Adrenal gland (tissue), 12 donors: ENCODE data around the gene OTOF. TPM values are rescaled to one million over a fixed set of nuclear protein-coding genes. Genes with fewer than 3 reads are reported as not detected.

Source experiments
- DNase-seq, 7 donors: peaks; one replicate each; pipeline ENCODE4 v3.0.0-alpha.2; 2019 to 2020
- H3K27ac ChIP-seq, 5 donors: fragments of 200-600 bp; sonication (generic) in 4 of 5; 1 replicate in 3 of 5; 2 replicates in 2 of 5; pipeline versions ENCODE4 v1.5.1 to v1.8.0; 2016 to 2020; ENCODE audit warnings: mild to moderate bottlenecking in 1 of 5
- H3K27me3 ChIP-seq: fragments of 200-600 bp; 2 replicates; pipeline ENCODE4 v1.8.0; 2021
- H3K36me3 ChIP-seq, 2 donors: fragments of 200-600 bp; replicated peaks in 1 of 2; 1 replicate in 1 of 2; 2 replicates in 1 of 2; pipeline versions ENCODE4 v1.5.1 to v1.8.0; 2018 to 2022
- H3K4me1 ChIP-seq, 2 donors: fragments of 200-600 bp; replicated peaks in 1 of 2; 1 replicate in 1 of 2; 2 replicates in 1 of 2; pipeline versions ENCODE4 v1.5.1 to v1.8.0; 2018 to 2021
- H3K4me3 ChIP-seq, 4 donors: fragments of 200-600 bp; sonication (generic) in 3 of 4; one replicate each; pipeline ENCODE4 v1.5.1; 2016 to 2018
- H3K9me3 ChIP-seq, 3 donors: fragments of 200-600 bp; sonication (generic) in 1 of 3; replicated peaks in 1 of 3; 1 replicate in 2 of 3; 2 replicates in 1 of 3; pipeline versions ENCODE4 v1.5.1 to v1.8.0; 2016 to 2021
- CTCF ChIP-seq, 6 experiments: fragments of 450-650 bp in 4 of 6; fragments of 200-600 bp in 2 of 6; sonication (generic) in 1 of 6; IDR thresholded peaks; 1 replicate in 5 of 6; 2 replicates in 1 of 6; pipeline versions ENCODE4 v1.5.1 to v1.8.0; 2016 to 2021; ENCODE audit warnings: antibody characterized with exemption in 6 of 6, mild to moderate bottlenecking in 2 of 6, moderate library complexity in 1 of 6
- POLR2A ChIP-seq, 2 donors: fragments of 450-650 bp; IDR thresholded peaks; one replicate each; pipeline ENCODE4 v1.6.1; 2017; ENCODE audit warnings: antibody characterized with exemption in 2 of 2, mild to moderate bottlenecking in 2 of 2, moderate library complexity in 1 of 2
- WGBS, 4 donors: extraction: QIAGEN DNeasy Blood & Tissue Kit in 2 of 4; methylation state at CpG; one replicate each; pipeline versions ENCODE4 v1.1.5 to v1.1.7; 2013 to 2017; 5-methylcytosine and 5-hydroxymethylcytosine counted together
- intact Hi-C, 2 donors: fragments of 100-400 bp; cut with DNase I; formaldehyde crosslinking; loops; one replicate each; pipeline versions ENCODE4 v1.14.1 to v1.15.0; 2022 to 2023
- polyA plus RNA-seq, 3 donors: library from polyadenylated mRNA; stranded (reverse); fragments of 200-250 nt in 2 of 3; fragments of 350-450 nt in 1 of 3; fragmentation: Illumina TruSeq in 1 of 3; extraction: RNeasy Lipid Tissue Mini Kit (QIAGEN cat#74804) in 1 of 3; gene quantifications; one replicate each; pipeline ENCODE4 v1.2.3, GENCODE V29; 2013 to 2014
- total RNA-seq, 9 donors: library from RNA; depleted of rRNA in 4 of 9; stranded (reverse); fragments of >200 nt in 4 of 9; fragments of 120-200 nt in 1 of 9; fragmentation: NEBNext Ultra II Directional in 1 of 9; extraction: Animal tissue kit (Norgen Biotek cat#: 25700) in 1 of 9; gene quantifications; one replicate each; pipeline versions ENCODE4 v1.1.0 to v1.2.4, GENCODE V29; 2013 to 2023
- donor health status: healthy with polysubstance abuse.
- donor health status: Bipolar disorder and iron deficiency.
- donor health status: DM: yes; HTN: yes; CAD: no.
- donor health status: DM: no; HTN: no; CAD: no.
- donor health status: DM: no; HTN: no; CAD: no.
- donor health status: DM: yes; HTN: yes; CAD: no.

Gene OTOF
- total and polyA plus RNA-seq, 12 donors, result 0.18 to 2.0 (median 1.1) TPM

GRCh38 chr2:26484579-26484978, 6.7 kb upstream of the OTOF start:
- intact Hi-C loops, result no loop called here
- H3K27me3 ChIP-seq, result no peaks in the 10 kb centered on the region
- H3K4me1 ChIP-seq, result peaks cover 20 to 39% of the 10 kb centered on the region in 2 donors
- H3K4me3 ChIP-seq, result no peak overlapping the region
- peak overlapping the region in 3 of 5 donors; percentile 64 to 89 (median 72) for H3K27ac ChIP-seq
- no peak for DNase-seq
- no peaks in the 10 kb centered on the region for H3K9me3 ChIP-seq
- TF ChIP-seq CTCF (IDR thresholded peaks at IDR 0.05) (no peak), POLR2A (IDR thresholded peaks at IDR 0.05) (no peak)
- no peaks in the 10 kb centered on the region for H3K36me3 ChIP-seq
- WGBS, 4 donors, result 73 to 100% (median 88%) methylated on average over 3 to 4 of the region's 4 CpGs

- peak; percentile 47 to 87 (median 84) for DNase-seq
- Histone ChIP-seq H3K4me3 (no peak overlapping the region), H3K9me3 (no peaks in the 10 kb centered on the region), H3K4me1 (peaks cover 20 to 39% of the 10 kb centered on the region in 2 donors), H3K27ac (peak overlapping the region in 4 of 5 donors; percentile 45 to 89 (median 68)), H3K36me3 (no peaks in the 10 kb centered on the region), H3K27me3 (no peaks in the 10 kb centered on the region)
- 26 to 72% (median 55%) methylated on average over 7 to 13 of the region's 13 CpGs for WGBS, 4 donors
- intact Hi-C loops, result no loop called here
- TF ChIP-seq POLR2A (IDR thresholded peaks at IDR 0.05), result peak in 1 of 2 donors; percentile 41
- TF ChIP-seq CTCF (IDR thresholded peaks at IDR 0.05), result no peak
These were observed 6.1 kb upstream of the OTOF start for GRCh38 chr2:26483957-26484565.

GRCh38 chr2:26483516-26483915, 5.6 kb upstream of the OTOF start:
- peak overlapping the region in 4 of 5 donors; percentile 45 to 89 (median 68) for H3K27ac ChIP-seq
- no peaks in the 10 kb centered on the region for H3K27me3 ChIP-seq
- H3K9me3 ChIP-seq, result no peaks in the 10 kb centered on the region
- H3K4me1 ChIP-seq, result peaks cover 20 to 39% of the 10 kb centered on the region in 2 donors
- TF ChIP-seq CTCF (IDR thresholded peaks at IDR 0.05) (no peak), POLR2A (IDR thresholded peaks at IDR 0.05) (no peak)
- intact Hi-C loops, result no loop called here
- no peak overlapping the region for H3K4me3 ChIP-seq
- no peaks in the 10 kb centered on the region for H3K36me3 ChIP-seq
- DNase-seq, result peak in 2 of 7 donors; percentile 50 to 55
- 40 to 71% (median 53%) methylated on average over 10 to 11 of the region's 11 CpGs for WGBS, 4 donors

- intact Hi-C loops, result no loop called here
- Histone ChIP-seq H3K9me3 (no peaks in the 10 kb centered on the region), H3K4me3 (no peak overlapping the region), H3K36me3 (no peaks in the 10 kb centered on the region), H3K27ac (peak overlapping the region in 2 of 5 donors; percentile 72 to 89), H3K4me1 (peaks cover 20 to 39% of the 10 kb centered on the region in 2 donors), H3K27me3 (no peaks in the 10 kb centered on the region)
- TF ChIP-seq CTCF (IDR thresholded peaks at IDR 0.05), result no peak
- TF ChIP-seq POLR2A (IDR thresholded peaks at IDR 0.05), result no peak
- no peak for DNase-seq
- 92 to 98% (median 95%) methylated on average over 10 to 11 of the region's 11 CpGs for whole genome bisulfite sequencing, 4 donors
These were observed 5.1 kb upstream of the OTOF start for GRCh38 chr2:26483027-26483326.
